HCT116 (cell line): ENCODE data around the gene PACS2. TPM values are rescaled to one million over a fixed set of nuclear protein-coding genes. Genes with fewer than 3 reads are reported as not detected.

ENCODE experiments used
- ATAC-seq: fragments of 200-7000 bp; cut with Tn5 transposase; 2 replicates; pipeline ENCODE4 v1.9.1; 2020; ENCODE audit warnings: mild to moderate bottlenecking, moderate library complexity
- BruUV-seq: library from RNA; stranded (reverse); fragments of 400-500 nt; replicated peaks from 2 replicates; lab custom pipeline; 2021; lab: Mats Ljungman, UMichigan
- CTCF ChIA-PET: fragments of 300-600 bp; sonication (Branson Sonifier 250); formaldehyde crosslinking; loops from one replicate; lab custom pipeline; 2021; ENCODE audit warnings: antibody characterized with exemption; lab: Charles Lee
- POLR2A ChIA-PET: fragments of 300-600, 350-600 bp; sonication (Branson Sonifier 250); formaldehyde crosslinking; loops from one replicate; lab custom pipeline; 2021; ENCODE audit warnings: antibody characterized with exemption; lab: Charles Lee
- RAD21 ChIA-PET, 2 experiments: fragments of 300-600 bp; sonication (Branson Sonifier 250); formaldehyde crosslinking; loops; one replicate each; lab custom pipeline; 2023; ENCODE audit warnings: low total read pairs in 2 of 2; ENCODE audit not compliant: uncharacterized antibody in 2 of 2, unreplicated experiment in 2 of 2, low non-redundant PET in 1 of 2; lab: Charles Lee
- DNase-seq: peaks from one replicate; pipeline ENCODE4 v3.0.0-alpha.2; 2010; ENCODE audit warnings: low read depth, low spot score
- H2AFZ ChIP-seq: fragments of 200-600 bp; shearing (Covaris generic), sonication (generic); 2 replicates; pipeline ENCODE4 v1.6.1; 2017; ENCODE audit warnings: low read depth, mixed run types, mixed read lengths, antibody characterized with exemption, low read length; ENCODE audit not compliant: poor library complexity, severe bottlenecking
- H3K27ac ChIP-seq: 2 replicates; pipeline ENCODE4 v1.5.1; 2012; ENCODE audit warnings: low read depth, low read length
- H3K27me3 ChIP-seq: fragments of 200-600 bp; sonication (generic); 2 replicates; pipeline ENCODE4 v1.6.1; 2016; ENCODE audit warnings: mixed run types, low read length, mixed read lengths; ENCODE audit not compliant: insufficient read depth
- H3K36me3 ChIP-seq, 2 experiments: fragments of 200-500 bp in 1 of 2; fragments of 200-600 bp in 1 of 2; sonication (Bioruptor generic) in 1 of 2; sonication (generic) in 1 of 2; 2 replicates each; pipeline versions ENCODE4 v1.5.1 to v1.6.1; 2014 to 2016; ENCODE audit warnings: low read length in 2 of 2, inconsistent platforms in 1 of 2, mixed read lengths in 1 of 2, mixed run types in 1 of 2; ENCODE audit not compliant: insufficient read depth in 2 of 2, control insufficient read depth in 1 of 2
- H3K4me1 ChIP-seq, 2 experiments: fragments of 200-600 bp in 1 of 2; sonication (generic) in 1 of 2; 2 replicates each; pipeline versions ENCODE4 v1.5.1 to v1.6.1; 2012 to 2017; ENCODE audit warnings: low read length in 2 of 2, inconsistent platforms in 1 of 2, mild to moderate bottlenecking in 1 of 2, mixed read lengths in 1 of 2, mixed run types in 1 of 2, moderate library complexity in 1 of 2; ENCODE audit not compliant: insufficient read depth in 2 of 2, control insufficient read depth in 1 of 2
- H3K4me2 ChIP-seq: fragments of 200-600 bp; sonication (generic); 2 replicates; pipeline ENCODE4 v1.6.1; 2017; ENCODE audit warnings: mixed run types, low read length, mixed read lengths
- H3K4me3 ChIP-seq, 2 experiments: fragments of 200-600 bp in 1 of 2; sonication (generic) in 1 of 2; replicated peaks in 1 of 2; 2 replicates each; pipeline ENCODE4 v1.5.1; 2011 to 2016; ENCODE audit warnings: low read length in 2 of 2, control low read depth in 1 of 2, low read depth in 1 of 2, mild to moderate bottlenecking in 1 of 2, mixed read lengths in 1 of 2, mixed run types in 1 of 2
- H3K79me2 ChIP-seq: fragments of 200-600 bp; sonication (generic); 2 replicates; pipeline ENCODE4 v1.6.1; 2017; ENCODE audit warnings: mild to moderate bottlenecking, mixed run types, low read length, moderate library complexity, mixed read lengths; ENCODE audit not compliant: insufficient read depth
- H3K9ac ChIP-seq: fragments of 200-600 bp; sonication (generic); 2 replicates; pipeline ENCODE4 v1.6.1; 2016; ENCODE audit warnings: low read length, mixed read lengths
- H3K9me2 ChIP-seq: fragments of 200-600 bp; sonication (generic), shearing (Covaris generic); 2 replicates; pipeline ENCODE4 v1.6.1; 2017; ENCODE audit warnings: mixed run types, mild to moderate bottlenecking, moderate library complexity; ENCODE audit not compliant: insufficient read depth
- H3K9me3 ChIP-seq, 2 experiments: fragments of 200-500 bp in 1 of 2; fragments of 200-600 bp in 1 of 2; sonication (Bioruptor generic) in 1 of 2; sonication (generic) in 1 of 2; 2 replicates each; pipeline ENCODE4 v1.6.1; 2014 to 2017; ENCODE audit warnings: low read length in 2 of 2, mixed read lengths in 2 of 2, inconsistent platforms in 1 of 2, low read depth in 1 of 2, mild to moderate bottlenecking in 1 of 2, mixed run types in 1 of 2, moderate library complexity in 1 of 2; ENCODE audit not compliant: control insufficient read depth in 1 of 2, insufficient read depth in 1 of 2
- H4K20me1 ChIP-seq: fragments of 200-600 bp; sonication (generic), shearing (Covaris generic); 2 replicates; pipeline ENCODE4 v1.6.1; 2017; ENCODE audit warnings: mixed run types, mild to moderate bottlenecking, moderate library complexity; ENCODE audit not compliant: insufficient read depth
- CTCF ChIP-seq, 3 experiments: fragments of 200-600 bp in 1 of 3; sonication (generic) in 1 of 3; IDR thresholded peaks in 2 of 3; conservative IDR thresholded peaks in 1 of 3; 2 replicates each; pipeline ENCODE4 v1.5.1; 2012 to 2017; ENCODE audit warnings: low read depth in 2 of 3, low read length in 2 of 3, antibody characterized with exemption in 1 of 3, borderline replicate concordance in 1 of 3, control low read depth in 1 of 3, mild to moderate bottlenecking in 1 of 3, mixed read lengths in 1 of 3, mixed run types in 1 of 3, moderate library complexity in 1 of 3; ENCODE audit not compliant: insufficient read depth in 1 of 3
- EZH2 ChIP-seq: fragments of 200-600 bp; sonication (generic); IDR thresholded peaks from 2 replicates; pipeline ENCODE4 v1.6.1; 2017; ENCODE audit warnings: antibody characterized with exemption, mixed run types
- EZH2phosphoT487 ChIP-seq: fragments of 200-600 bp; IDR thresholded peaks from 2 replicates; pipeline ENCODE4 v1.6.1; 2018; ENCODE audit warnings: antibody characterized with exemption, borderline replicate concordance
- POLR2AphosphoS5 ChIP-seq: IDR thresholded peaks from 2 replicates; pipeline ENCODE4 v1.6.1; 2011; ENCODE audit warnings: mild to moderate bottlenecking, low read depth, low read length, moderate library complexity
- RAD21 ChIP-seq: IDR thresholded peaks from 2 replicates; pipeline ENCODE4 v1.6.1; 2012; ENCODE audit warnings: low read depth, mild to moderate bottlenecking
- REST ChIP-seq: IDR thresholded peaks from 2 replicates; pipeline ENCODE4 v1.6.1; 2012; ENCODE audit warnings: low read depth
- SIN3A ChIP-seq: IDR thresholded peaks from 2 replicates; pipeline ENCODE4 v1.6.1; 2012; ENCODE audit warnings: low read depth
- YY1 ChIP-seq: IDR thresholded peaks from 2 replicates; pipeline ENCODE4 v1.6.1; 2011; ENCODE audit warnings: low read length, low read depth, moderate library complexity, mild to moderate bottlenecking; ENCODE audit not compliant: insufficient replicate concordance; ENCODE audit errors: extremely low read depth
- intact Hi-C: fragments of 100-400 bp; cut with micrococcal nuclease; formaldehyde crosslinking; loops from 2 replicates; pipeline ENCODE4 v1.10.0; 2022
- total RNA-seq: library from RNA; stranded (reverse); gene quantifications from one replicate; pipeline ENCODE4 v1.2.1, GENCODE V29; 2021; ENCODE audit not compliant: unreplicated experiment

Gene PACS2
- total RNA-seq, 1 experiment from 2014 or later, result 75.5 TPM

GRCh38 chr14:105399466-105399775 lies 84.9 kb downstream of the PACS2 start (continued):
- TF ChIP-seq YY1 (no peak), RAD21 (no peak), POLR2AphosphoS5 (no peak), EZH2phosphoT487 (no peak), REST (no peak), CTCF (IDR thresholded peaks at IDR 0.05 in 2 of 3, conservative IDR thresholded peaks at IDR 0.05 in 1 of 3; ENCODE audit: borderline replicate concordance in 1 of 3, insufficient read depth in 1 of 3, low read depth in 2 of 3, low read length in 2 of 3) (no peak), SIN3A (no peak), EZH2 (no peak)

GRCh38 chr14:105400016-105400415 lies 85.5 kb downstream of the PACS2 start:
- POLR2A ChIA-PET, result no interaction called here
- RAD21 ChIA-PET, result no interaction called here
- no peak overlapping the region for H2AFZ ChIP-seq
- no peaks in the 10 kb centered on the region for H4K20me1 ChIP-seq
- peaks cover 0 to 8% of the 10 kb centered on the region in 2 experiments; a peak in 1 of 4 replicates for H3K9me3 ChIP-seq
- CTCF ChIA-PET, result no interaction called here
- ATAC-seq (no peak), DNase-seq (no peak)
- peaks cover 3 to 19% of the 10 kb centered on the region in 2 experiments; a peak in 3 of 4 replicates for H3K36me3 ChIP-seq
- H3K27ac ChIP-seq, result no peak overlapping the region
- H3K4me1 ChIP-seq, result peaks cover 19 to 40% of the 10 kb centered on the region in 2 experiments; a peak in 3 of 4 replicates
- peak overlapping the region; percentile 97 for H3K4me2 ChIP-seq
- no peak for TF ChIP-seq YY1
- no peak for TF ChIP-seq EZH2
- H3K9me2 ChIP-seq, result no peaks in the 10 kb centered on the region
- no TSS peak for BruUV-seq
- H3K4me3 ChIP-seq, result peak overlapping the region in 1 of 2 experiments; percentile 91; a peak in 1 of 4 replicates
- intact Hi-C loops, result no loop called here
- H3K9ac ChIP-seq, result no peak overlapping the region
- H3K27me3 ChIP-seq, result no peaks in the 10 kb centered on the region
- H3K79me2 ChIP-seq, result peaks cover 19% of the 10 kb centered on the region
